ENCODE measurements around the gene ATAT1. TPM values are rescaled to one million over a fixed set of nuclear protein-coding genes. Genes with fewer than 3 reads are reported as not detected.
A peak's percentile ranks its signal among the peaks of the same experiment; 100 is the strongest.

Gene ATAT1
- total and polyA plus RNA-seq, 2 of the 13 experiments (the other 11 are each of a cell fraction or from before 2014, with no cell fraction given): 9.2 to 23.6 TPM

- TF ChIP-seq MXD1 (CRISPR knock-in tag; IDR thresholded peaks at IDR 0.05) (no peak), SMYD3 (CRISPR knock-in tag; IDR thresholded peaks at IDR 0.05) (peak; percentile 85; the same call in 1 of the 2 replicates), HOMEZ (CRISPR knock-in tag; IDR thresholded peaks at IDR 0.05; ENCODE audit: low read depth) (0 out of 2 replicates have a peak, but pooled peaks have one; percentile 43), E2F2 (CRISPR knock-in tag; IDR thresholded peaks at IDR 0.05; ENCODE audit: borderline replicate concordance) (no peak), TAF1 (CRISPR knock-in tag; IDR thresholded peaks at IDR 0.05) (no peak), MAFK (conservative IDR thresholded peaks at IDR 0.05 in 1 of 2, IDR thresholded peaks at IDR 0.05 in 1 of 2; ENCODE audit: low read length in 2 of 2) (no peak), SRSF9 (IDR thresholded peaks at IDR 0.05; ENCODE audit: borderline replicate concordance, insufficient read depth, low read depth, low read length, poor library complexity, severe bottlenecking) (no peak), ZNF460 (CRISPR knock-in tag; IDR thresholded peaks at IDR 0.05; ENCODE audit: borderline replicate concordance) (no peak), ZNF775 (CRISPR knock-in tag; IDR thresholded peaks at IDR 0.05; ENCODE audit: borderline replicate concordance) (peak; percentile 66; the same call in 1 of the 2 replicates), ZNF800 (CRISPR knock-in tag; IDR thresholded peaks at IDR 0.05) (no peak; the same call in 1 of the 2 replicates), MEF2D (CRISPR knock-in tag; IDR thresholded peaks at IDR 0.05) (peak; percentile 77), ADNP (CRISPR knock-in tag; IDR thresholded peaks at IDR 0.05) (no peak), ZNF292 (CRISPR knock-in tag; IDR thresholded peaks at IDR 0.05; ENCODE audit: borderline replicate concordance, low read depth) (peak; percentile 87; the same call in 1 of the 2 replicates), SNRNP70 (IDR thresholded peaks at IDR 0.05; ENCODE audit: low read depth, low read length) (no peak), ZNF790 (CRISPR knock-in tag; IDR thresholded peaks at IDR 0.05; ENCODE audit: borderline replicate concordance) (no peak), THRA (CRISPR knock-in tag; IDR thresholded peaks at IDR 0.05; ENCODE audit: borderline replicate concordance) (peak; percentile 67; the same call in 1 of the 2 replicates), SALL2 (CRISPR knock-in tag; IDR thresholded peaks at IDR 0.05) (peak; percentile 70; the same call in 1 of the 2 replicates), TEAD2 (CRISPR knock-in tag; IDR thresholded peaks at IDR 0.05) (no peak), ZZZ3 (CRISPR knock-in tag; IDR thresholded peaks at IDR 0.05; ENCODE audit: borderline replicate concordance) (no peak), NCOA2 (CRISPR knock-in tag; IDR thresholded peaks at IDR 0.05) (peak; percentile 22; the same call in 1 of the 2 replicates), CHCHD3 (CRISPR knock-in tag; IDR thresholded peaks at IDR 0.05) (no peak), ZNF878 (CRISPR knock-in tag; IDR thresholded peaks at IDR 0.05) (no peak; the same call in 1 of the 2 replicates), KLF9 (CRISPR knock-in tag; IDR thresholded peaks at IDR 0.05; ENCODE audit: low read depth) (no peak)
Observed at GRCh38 chr6:30678964-30679726, 52.5 kb downstream of the ATAT1 start (continued).
